GM18499 (cell line): ENCODE results near the gene PARD3B.
"Not testable (repeated sequence)": the region's sequence is repeated elsewhere in the genome, so short reads cannot be mapped to it uniquely, and the experiment has no call there.

ENCODE experiments used
- ATAC-seq: cut with Tn5 transposase; IDR thresholded peaks from one replicate; pipeline ENCODE4 v1.9.1; 2021; ENCODE audit warnings: moderate number of reproducible peaks; ENCODE audit not compliant: insufficient read depth, unreplicated experiment

The PARD3B gene

GRCh38 chr2:205193836-205194228 is 648.6 kb downstream of the PARD3B start:
- ATAC-seq, result no peak

- no peak for ATAC-seq
Measured at GRCh38 chr2:205197468-205198139, 652.3 kb downstream of the PARD3B start.

GRCh38 chr2:205198140-205198525 is 652.9 kb downstream of the PARD3B start:
- no peak for ATAC-seq

- ATAC-seq, result no peak
Measured at GRCh38 chr2:205199165-205199850, 654.0 kb downstream of the PARD3B start.

GRCh38 chr2:205210494-205210893 is 665.2 kb downstream of the PARD3B start:
- ATAC-seq, result no peak

GRCh38 chr2:205212357-205212756 is 667.1 kb downstream of the PARD3B start:
- no peak for ATAC-seq

- no peak for ATAC-seq
Measured at GRCh38 chr2:205216092-205216491, 670.8 kb downstream of the PARD3B start.

- ATAC-seq, result no peak
Measured at GRCh38 chr2:205216580-205216979, 671.3 kb downstream of the PARD3B start.

GRCh38 chr2:205217004-205217403 is 671.7 kb downstream of the PARD3B start:
- no peak for ATAC-seq

- ATAC-seq, result no peak
Measured at GRCh38 chr2:205218056-205218455, 672.8 kb downstream of the PARD3B start.

- ATAC-seq, result not testable (repeated sequence)
Measured at GRCh38 chr2:205218816-205219215, 673.5 kb downstream of the PARD3B start.

- ATAC-seq, result no peak
Measured at GRCh38 chr2:205220559-205220958, 675.3 kb downstream of the PARD3B start.

GRCh38 chr2:205232086-205232485 is 686.8 kb downstream of the PARD3B start:
- no peak for ATAC-seq

GRCh38 chr2:205235434-205235833 is 690.2 kb downstream of the PARD3B start:
- no peak for ATAC-seq

GRCh38 chr2:205237524-205237923 is 692.2 kb downstream of the PARD3B start:
- ATAC-seq, result no peak

GRCh38 chr2:205245001-205245400 is 699.7 kb downstream of the PARD3B start:
- no peak for ATAC-seq

- ATAC-seq, result no peak
Measured at GRCh38 chr2:205245652-205246051, 700.4 kb downstream of the PARD3B start.

- ATAC-seq, result no peak
Measured at GRCh38 chr2:205259121-205259520, 713.8 kb downstream of the PARD3B start.

GRCh38 chr2:205261516-205262020 is 716.3 kb downstream of the PARD3B start:
- ATAC-seq, result no peak

- no peak for ATAC-seq
Measured at GRCh38 chr2:205267323-205267722, 722.0 kb downstream of the PARD3B start.

GRCh38 chr2:205270689-205271088 is 725.4 kb downstream of the PARD3B start:
- no peak for ATAC-seq

GRCh38 chr2:205273148-205273547 is 727.9 kb downstream of the PARD3B start:
- ATAC-seq, result no peak
